GM12891 (cell line): ENCODE measurements around the gene TTC9. TPM values are rescaled to one million over a fixed set of nuclear protein-coding genes. Genes with fewer than 3 reads are reported as not detected.

ENCODE experiments used
- DNase-seq: peaks from one replicate; pipeline ENCODE4 v3.0.0; 2011; ENCODE audit warnings: low spot score; ENCODE audit not compliant: insufficient read length
- FAIRE-seq: peaks from 2 replicates; lab custom pipeline; 2011; peaks lifted over from hg19 to GRCh38; lab: Jason Lieb, UNC
- PAX5 ChIP-seq: IDR thresholded peaks from 2 replicates; pipeline ENCODE4 v1.6.1; 2011; ENCODE audit warnings: low read length, moderate library complexity, mild to moderate bottlenecking; ENCODE audit not compliant: insufficient read depth, severe bottlenecking
- POLR2A ChIP-seq: IDR thresholded peaks from 2 replicates; pipeline ENCODE4 v1.6.1; 2011; ENCODE audit warnings: low read depth, low read length, control low read depth
- POLR2AphosphoS5 ChIP-seq: IDR thresholded peaks from 2 replicates; pipeline ENCODE4 v1.6.1; 2011; ENCODE audit warnings: low read depth, low read length, control low read depth
- POU2F2 ChIP-seq: IDR thresholded peaks from 2 replicates; pipeline ENCODE4 v1.6.1; 2011; ENCODE audit warnings: low read depth, mild to moderate bottlenecking, control low read depth, low read length, moderate library complexity
- SPI1 ChIP-seq: IDR thresholded peaks from 2 replicates; pipeline ENCODE4 v1.6.1; 2011; ENCODE audit warnings: low read depth, low read length, control low read depth
- TAF1 ChIP-seq: IDR thresholded peaks from 2 replicates; pipeline ENCODE4 v1.6.1; 2011; ENCODE audit warnings: low read depth, low read length, control low read depth
- polyA plus RNA-seq: library from polyadenylated mRNA; unstranded; fragments of >200 nt; gene quantifications from one replicate; pipeline ENCODE4 v1.2.1, GENCODE V29; 2012; ENCODE audit warnings: low read depth, missing spikeins, inconsistent platforms; ENCODE audit not compliant: missing spikeins

Gene TTC9
- 5.0 TPM for polyA plus RNA-seq

GRCh38 chr14:70641548-70642302, at the start of gene TTC9:
TTC9 (plus strand) TSS chr14:70641916; CDS start chr14:70642130, 214 bp downstream.
- FAIRE-seq, result no peak
- TF ChIP-seq PAX5 (no peak), POU2F2 (0 out of 2 replicates have a peak, but pooled peaks have one; percentile 14)
- peak; percentile 46 for DNase-seq

DNA sequence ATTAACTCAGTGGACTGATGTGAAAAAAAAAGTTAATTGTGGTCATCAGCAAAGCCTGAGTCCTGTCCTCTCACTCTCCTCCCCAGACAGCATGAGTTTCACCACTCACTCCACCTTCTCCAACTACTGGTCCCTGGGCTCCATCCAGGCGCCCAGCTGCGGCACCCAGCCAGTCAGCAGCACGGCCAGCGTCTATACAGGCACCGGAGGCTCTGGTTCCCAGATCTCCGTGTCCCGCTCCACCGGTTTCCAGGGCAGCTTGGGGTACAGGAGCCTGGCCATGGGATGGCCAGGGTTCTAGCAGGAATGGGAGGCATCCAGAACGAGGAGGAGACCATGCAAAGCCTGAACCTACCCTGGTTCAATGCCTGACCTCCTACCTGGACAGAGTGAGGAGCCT, 47.3 kb upstream of the TTC9 start:
- no peak for FAIRE-seq
- no peak for DNase-seq
- TF ChIP-seq POLR2A (no peak), SPI1 (no peak), POLR2AphosphoS5 (no peak), TAF1 (no peak), POU2F2 (no peak), PAX5 (no peak)

- FAIRE-seq, result no peak
- no peak for DNase-seq
- no peak for TF ChIP-seq POU2F2
- no peak for TF ChIP-seq POLR2AphosphoS5
- TF ChIP-seq POLR2A, result no peak
- TF ChIP-seq PAX5, result no peak
- no peak for TF ChIP-seq TAF1
Observed at GRCh38 chr14:70595443-70596185, 46.1 kb upstream of the TTC9 start.

DNA sequence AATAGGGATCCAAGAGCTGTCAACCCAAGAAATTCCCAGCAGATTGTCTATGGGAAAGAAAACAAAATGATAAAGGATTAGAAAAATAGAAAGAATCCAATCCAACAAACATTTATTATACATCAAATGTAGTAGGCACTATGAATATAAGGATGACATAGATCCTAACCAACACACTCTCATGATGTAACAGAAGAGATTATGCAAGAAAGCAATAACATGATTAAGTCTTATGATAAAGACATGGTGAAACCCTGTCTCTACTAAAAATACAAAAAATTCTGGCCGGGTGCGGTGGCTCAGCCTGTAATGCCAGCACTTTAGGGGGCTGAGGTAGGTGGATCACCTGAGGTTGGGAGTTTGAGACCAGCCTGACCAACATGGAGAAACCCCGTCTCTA, 44.0 kb upstream of the TTC9 start:
- TF ChIP-seq TAF1 (no peak), POU2F2 (no peak), SPI1 (no peak), POLR2A (no peak), PAX5 (no peak), POLR2AphosphoS5 (no peak)
- FAIRE-seq, result no peak
- no peak for DNase-seq

DNA sequence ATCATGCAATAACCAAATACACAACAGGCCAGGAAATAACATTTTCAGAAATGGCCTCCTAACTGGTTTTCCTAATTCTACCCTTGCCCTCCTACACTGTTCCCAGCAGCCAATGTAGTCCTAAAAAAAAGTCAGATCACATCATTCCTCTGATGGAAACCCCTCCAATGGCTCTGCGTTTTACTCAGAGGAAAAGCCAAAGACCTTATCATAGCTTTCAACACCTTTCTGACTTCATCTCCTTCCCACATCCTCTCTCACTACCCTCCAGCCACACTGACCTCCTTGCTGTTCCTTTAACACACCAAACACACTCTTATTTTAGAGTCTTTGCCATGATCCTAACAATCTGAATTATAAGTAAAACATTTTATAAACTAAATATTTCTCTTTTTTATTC, 42.4 kb upstream of the TTC9 start:
- no peak for DNase-seq
- no peak for TF ChIP-seq PAX5
- no peak for TF ChIP-seq POLR2A
- no peak for TF ChIP-seq POLR2AphosphoS5
- TF ChIP-seq SPI1, result no peak
- no peak for FAIRE-seq

- DNase-seq (peak; percentile 79), FAIRE-seq (peak; percentile 97)
- TF ChIP-seq POLR2A (peak; percentile 75), PAX5 (no peak), SPI1 (no peak), POU2F2 (no peak), POLR2AphosphoS5 (peak; percentile 71; the same call in 1 of the 2 replicates), TAF1 (peak; percentile 84)
Observed at GRCh38 chr14:70600382-70601157, 41.1 kb upstream of the TTC9 start, which contains the start of gene MED6. MED6 (minus strand) TSS chr14:70600655; CDS start chr14:70600637, 18 bp downstream.

- FAIRE-seq, result peak; percentile 45
- no peak for DNase-seq
- TF ChIP-seq SPI1 (no peak), POLR2A (no peak), POU2F2 (no peak), TAF1 (no peak), PAX5 (no peak), POLR2AphosphoS5 (no peak)
Observed at GRCh38 chr14:70601162-70601561, 40.6 kb upstream of the TTC9 start.

GRCh38 chr14:70602254-70602653, 39.5 kb upstream of the TTC9 start:
- TF ChIP-seq TAF1, result no peak
- TF ChIP-seq SPI1, result peak; percentile 97
- no peak for TF ChIP-seq POLR2AphosphoS5
- no peak for TF ChIP-seq POU2F2
- TF ChIP-seq PAX5, result peak; percentile 28
- no peak for TF ChIP-seq POLR2A
- DNase-seq (no peak), FAIRE-seq (peak; percentile 50)

- FAIRE-seq (no peak), DNase-seq (no peak)
- no peak for TF ChIP-seq POU2F2
Observed at GRCh38 chr14:70611216-70611615, 30.5 kb upstream of the TTC9 start.

GRCh38 chr14:70616646-70617045, 25.1 kb upstream of the TTC9 start:
- FAIRE-seq (no peak), DNase-seq (no peak)
- TF ChIP-seq PAX5, result no peak
- TF ChIP-seq POU2F2, result no peak
